ENCODE data around the gene CENPF.
"Not testable (repeated sequence)": the region's sequence is repeated elsewhere in the genome, so short reads cannot be mapped to it uniquely, and the experiment has no call there.

The CENPF gene

DNA sequence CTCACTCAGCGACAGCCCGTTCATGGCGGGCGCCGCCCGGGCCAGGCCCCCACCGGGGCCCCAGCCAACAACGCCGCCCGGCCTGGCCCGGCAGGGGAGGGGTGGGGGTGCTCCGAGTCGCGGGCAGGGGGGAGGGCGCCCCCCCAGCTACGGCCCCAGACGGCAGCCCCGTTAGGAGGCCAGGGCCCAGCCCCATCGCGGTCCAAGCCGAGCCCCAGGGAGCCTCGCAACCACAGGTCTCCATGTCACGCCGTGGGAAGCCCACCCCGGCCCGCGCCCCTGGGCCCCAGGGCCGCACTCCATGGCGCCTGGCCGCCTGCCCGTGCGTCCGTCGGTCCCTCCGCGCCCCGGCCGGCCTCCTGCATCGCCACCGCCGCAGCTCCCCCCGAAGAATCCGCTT is 5.8 kb downstream of the CENPF start:
- CTCF ChIA-PET; DNase-seq; H3K36me3 ChIP-seq (ENCODE audit: control insufficient read depth in 4 of 4, insufficient read depth in 4 of 4, low read length in 3 of 4); H3K27ac ChIP-seq (ENCODE audit: insufficient read depth in 1 of 2, low read depth in 1 of 2, low read length in 2 of 2, poor library complexity in 1 of 2, severe bottlenecking in 2 of 2); H3K9me3 ChIP-seq (ENCODE audit: control extremely low read depth in 1 of 5, control insufficient read depth in 4 of 5, insufficient read depth in 2 of 5, low read depth in 1 of 5, low read length in 4 of 5); H3K4me3 ChIP-seq (ENCODE audit: control insufficient read depth in 1 of 7, extremely low read depth in 1 of 7, insufficient read depth in 4 of 7, low read depth in 2 of 7, low read length in 6 of 7); H3K27me3 ChIP-seq (replicated peaks in 2 of 5; ENCODE audit: control insufficient read depth in 4 of 5, insufficient read depth in 5 of 5, low read length in 4 of 5); POLR2A ChIA-PET: not testable (repeated sequence)
- WGBS (ENCODE audit: insufficient coverage): 97% methylated on average over 20 of the region's 43 CpGs
- peaks cover 4 to 10% (median 7%) of the 10 kb centered on the region in 4 experiments for H3K4me1 ChIP-seq (ENCODE audit: control extremely low read depth in 1 of 4, control insufficient read depth in 4 of 4, insufficient read depth in 4 of 4, low read length in 3 of 4)

DNA sequence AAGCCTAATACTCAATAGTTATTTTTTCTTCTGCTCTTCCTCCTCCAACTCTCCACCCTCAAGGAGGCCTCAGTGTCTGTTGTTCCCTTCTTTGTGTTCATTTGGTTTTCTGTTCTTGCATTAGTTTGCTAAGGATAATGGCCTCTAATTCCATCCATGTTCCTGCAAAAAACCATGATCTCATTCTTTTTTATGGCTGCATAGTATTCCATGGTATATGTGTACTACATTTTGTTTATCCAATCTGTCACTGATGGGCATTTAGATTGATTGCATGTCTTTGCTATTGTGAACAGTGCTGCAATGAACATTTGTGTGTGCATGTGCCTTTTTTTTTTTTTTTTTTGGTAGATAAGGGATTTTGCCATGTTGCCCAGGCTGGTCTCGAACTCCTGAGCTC is 6.7 kb downstream of the CENPF start:
- no peak for DNase-seq
- ChIA-PET CTCF (interaction anchor here (0.6 kb wide), 2 partner anchors 22 to 1166 kb away, joined by 3 to 4 read pairs; no protein-coding TSS in a partner anchor), POLR2A (no interaction called here)
- Histone ChIP-seq H3K27me3 (replicated peaks in 2 of 5; ENCODE audit: control insufficient read depth in 4 of 5, insufficient read depth in 5 of 5, low read length in 4 of 5) (no peaks in the 10 kb centered on the region), H3K9me3 (ENCODE audit: control extremely low read depth in 1 of 5, control insufficient read depth in 4 of 5, insufficient read depth in 2 of 5, low read depth in 1 of 5, low read length in 4 of 5) (peaks cover 0 to 2% (median 0%) of the 10 kb centered on the region in 5 experiments), H3K36me3 (ENCODE audit: control insufficient read depth in 4 of 4, insufficient read depth in 4 of 4, low read length in 3 of 4) (peaks cover 3 to 9% (median 6%) of the 10 kb centered on the region in 4 experiments), H3K4me1 (ENCODE audit: control extremely low read depth in 1 of 4, control insufficient read depth in 4 of 4, insufficient read depth in 4 of 4, low read length in 3 of 4) (peaks cover 0 to 2% (median under 1%) of the 10 kb centered on the region in 4 experiments), H3K27ac (ENCODE audit: insufficient read depth in 1 of 2, low read depth in 1 of 2, low read length in 2 of 2, poor library complexity in 1 of 2, severe bottlenecking in 2 of 2) (no peak overlapping the region), H3K4me3 (ENCODE audit: control insufficient read depth in 1 of 7, extremely low read depth in 1 of 7, insufficient read depth in 4 of 7, low read depth in 2 of 7, low read length in 6 of 7) (no peak overlapping the region)
- no CpG with 5 or more reads among the region's 1 CpG for WGBS (ENCODE audit: insufficient coverage)

DNA sequence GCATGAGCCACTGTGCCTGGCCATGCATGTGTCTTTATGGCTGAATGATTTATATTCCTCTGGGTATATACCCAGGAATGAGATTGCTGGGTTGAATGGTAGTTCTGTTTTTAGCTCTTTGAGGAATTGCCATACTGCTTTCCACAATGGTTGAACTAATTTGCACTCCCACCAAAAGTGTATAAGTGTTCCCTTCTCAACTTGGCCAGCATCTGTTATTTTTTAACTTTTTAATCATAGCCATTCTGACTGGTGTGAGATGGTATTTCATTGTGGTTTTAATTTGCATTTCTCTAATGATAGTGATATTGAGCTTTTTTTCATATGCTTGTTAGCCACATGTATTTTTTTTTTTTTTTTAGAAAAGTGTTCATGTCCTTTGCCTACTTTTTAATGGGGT is 7.1 kb downstream of the CENPF start:
- peaks cover 3 to 12% (median 6%) of the 10 kb centered on the region in 4 experiments for H3K36me3 ChIP-seq (ENCODE audit: control insufficient read depth in 4 of 4, insufficient read depth in 4 of 4, low read length in 3 of 4)
- H3K4me1 ChIP-seq (ENCODE audit: control extremely low read depth in 1 of 4, control insufficient read depth in 4 of 4, insufficient read depth in 4 of 4, low read length in 3 of 4); H3K9me3 ChIP-seq (ENCODE audit: control extremely low read depth in 1 of 5, control insufficient read depth in 4 of 5, insufficient read depth in 2 of 5, low read depth in 1 of 5, low read length in 4 of 5); POLR2A ChIA-PET; H3K4me3 ChIP-seq (ENCODE audit: control insufficient read depth in 1 of 7, extremely low read depth in 1 of 7, insufficient read depth in 4 of 7, low read depth in 2 of 7, low read length in 6 of 7); DNase-seq; H3K27ac ChIP-seq (ENCODE audit: insufficient read depth in 1 of 2, low read depth in 1 of 2, low read length in 2 of 2, poor library complexity in 1 of 2, severe bottlenecking in 2 of 2); H3K27me3 ChIP-seq (replicated peaks in 2 of 5; ENCODE audit: control insufficient read depth in 4 of 5, insufficient read depth in 5 of 5, low read length in 4 of 5): not testable (repeated sequence)
- CTCF ChIA-PET: interaction anchor here (0.6 to 1.0 kb wide), 3 partner anchors 22 to 1166 kb away, joined by 3 to 4 read pairs (median 3); no protein-coding TSS in a partner anchor

DNA sequence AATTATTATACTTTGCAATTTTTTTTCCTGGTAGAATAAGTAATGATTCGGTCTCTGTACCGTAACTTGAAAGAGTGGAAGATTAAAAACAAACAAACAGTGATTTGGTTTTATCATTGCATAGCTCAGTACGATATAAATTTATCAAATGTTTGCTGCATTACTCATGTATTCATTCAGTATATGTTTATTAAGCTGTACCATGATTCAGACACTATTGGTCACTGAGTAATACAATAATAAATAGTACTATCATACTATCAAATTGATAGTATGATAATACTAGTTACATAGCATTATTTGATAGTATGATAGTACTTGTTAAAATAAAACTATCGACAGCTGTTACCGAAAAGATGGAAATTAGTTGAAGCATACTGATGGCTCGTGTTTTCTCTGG is 12.1 kb downstream of the CENPF start:
- WGBS (ENCODE audit: insufficient coverage): 100% methylated on average over 3 of the region's 6 CpGs
- CTCF ChIA-PET: interaction anchor here (1.1 kb wide), 1 partner anchor 13 kb away, joined by 3 read pairs; no protein-coding TSS in a partner anchor
- no peak for DNase-seq
- Histone ChIP-seq H3K4me1 (ENCODE audit: control extremely low read depth in 1 of 4, control insufficient read depth in 4 of 4, insufficient read depth in 4 of 4, low read length in 3 of 4) (no peaks in the 10 kb centered on the region), H3K27me3 (replicated peaks in 2 of 5; ENCODE audit: control insufficient read depth in 4 of 5, insufficient read depth in 5 of 5, low read length in 4 of 5) (no peaks in the 10 kb centered on the region), H3K36me3 (ENCODE audit: control insufficient read depth in 4 of 4, insufficient read depth in 4 of 4, low read length in 3 of 4) (peaks cover 6 to 37% (median 19%) of the 10 kb centered on the region in 4 experiments), H3K4me3 (ENCODE audit: control insufficient read depth in 1 of 7, extremely low read depth in 1 of 7, insufficient read depth in 4 of 7, low read depth in 2 of 7, low read length in 6 of 7) (no peak overlapping the region), H3K27ac (ENCODE audit: insufficient read depth in 1 of 2, low read depth in 1 of 2, low read length in 2 of 2, poor library complexity in 1 of 2, severe bottlenecking in 2 of 2) (no peak overlapping the region), H3K9me3 (ENCODE audit: control extremely low read depth in 1 of 5, control insufficient read depth in 4 of 5, insufficient read depth in 2 of 5, low read depth in 1 of 5, low read length in 4 of 5) (no peaks in the 10 kb centered on the region)
- POLR2A ChIA-PET: no interaction called here

DNA sequence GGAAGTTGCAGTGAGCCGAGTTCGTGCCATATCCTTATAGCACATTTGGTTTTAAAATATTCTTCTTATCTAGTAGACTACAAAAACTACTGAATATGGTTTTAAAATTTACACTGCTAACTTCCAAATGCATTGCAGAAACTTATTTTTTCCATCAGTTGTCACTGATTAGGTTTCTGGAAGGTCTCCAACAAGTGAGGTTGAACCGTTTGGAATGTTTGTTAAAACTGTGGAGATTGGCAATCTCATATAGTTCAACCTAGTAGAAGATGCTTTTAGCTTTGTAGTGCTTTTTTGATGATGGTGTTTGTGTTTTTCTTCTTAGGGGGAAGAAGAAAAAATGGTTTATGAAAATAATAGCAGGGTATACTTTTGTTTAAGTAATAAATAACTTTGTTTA is 12.9 kb downstream of the CENPF start:
- WGBS (ENCODE audit: insufficient coverage): 90% methylated on average over 1 of the region's 3 CpGs
- CTCF ChIA-PET: interaction anchor here (1.1 kb wide), 1 partner anchor 12 kb away, joined by 3 read pairs; no protein-coding TSS in a partner anchor

GRCh38 chr1:214617246-214617645 is 14.3 kb downstream of the CENPF start:
- no peak overlapping the region for H3K4me3 ChIP-seq (ENCODE audit: control insufficient read depth in 1 of 7, extremely low read depth in 1 of 7, insufficient read depth in 4 of 7, low read depth in 2 of 7, low read length in 6 of 7)
- H3K27ac ChIP-seq (ENCODE audit: insufficient read depth in 1 of 2, low read depth in 1 of 2, low read length in 2 of 2, poor library complexity in 1 of 2, severe bottlenecking in 2 of 2): no peak overlapping the region
- ChIA-PET CTCF (interaction anchor here (1.2 kb wide), 1 partner anchor 18 kb away, joined by 3 read pairs; no protein-coding TSS in a partner anchor), POLR2A (no interaction called here)
- no peaks in the 10 kb centered on the region for H3K27me3 ChIP-seq (replicated peaks in 2 of 5; ENCODE audit: control insufficient read depth in 4 of 5, insufficient read depth in 5 of 5, low read length in 4 of 5)
- peaks cover 14 to 58% (median 35%) of the 10 kb centered on the region in 4 experiments for H3K36me3 ChIP-seq (ENCODE audit: control insufficient read depth in 4 of 4, insufficient read depth in 4 of 4, low read length in 3 of 4)
- DNase-seq: no peak
- WGBS (ENCODE audit: insufficient coverage): 95% methylated on average over 3 of the region's 4 CpGs
- no peaks in the 10 kb centered on the region for H3K4me1 ChIP-seq (ENCODE audit: control extremely low read depth in 1 of 4, control insufficient read depth in 4 of 4, insufficient read depth in 4 of 4, low read length in 3 of 4)
- H3K9me3 ChIP-seq (ENCODE audit: control extremely low read depth in 1 of 5, control insufficient read depth in 4 of 5, insufficient read depth in 2 of 5, low read depth in 1 of 5, low read length in 4 of 5): no peaks in the 10 kb centered on the region

More for the DNA sequence above, 12.9 kb downstream of the CENPF start:
- no peaks in the 10 kb centered on the region for H3K27me3 ChIP-seq (replicated peaks in 2 of 5; ENCODE audit: control insufficient read depth in 4 of 5, insufficient read depth in 5 of 5, low read length in 4 of 5)
- POLR2A ChIA-PET: no interaction called here
- no peak for DNase-seq
- no peak overlapping the region for H3K4me3 ChIP-seq (ENCODE audit: control insufficient read depth in 1 of 7, extremely low read depth in 1 of 7, insufficient read depth in 4 of 7, low read depth in 2 of 7, low read length in 6 of 7)
- H3K36me3 ChIP-seq (ENCODE audit: control insufficient read depth in 4 of 4, insufficient read depth in 4 of 4, low read length in 3 of 4): peaks cover 13 to 44% (median 26%) of the 10 kb centered on the region in 4 experiments
- H3K9me3 ChIP-seq (ENCODE audit: control extremely low read depth in 1 of 5, control insufficient read depth in 4 of 5, insufficient read depth in 2 of 5, low read depth in 1 of 5, low read length in 4 of 5): no peaks in the 10 kb centered on the region
- H3K27ac ChIP-seq (ENCODE audit: insufficient read depth in 1 of 2, low read depth in 1 of 2, low read length in 2 of 2, poor library complexity in 1 of 2, severe bottlenecking in 2 of 2): no peak overlapping the region
- H3K4me1 ChIP-seq (ENCODE audit: control extremely low read depth in 1 of 4, control insufficient read depth in 4 of 4, insufficient read depth in 4 of 4, low read length in 3 of 4): no peaks in the 10 kb centered on the region

GRCh38 chr1:214617843-214618242 is 14.8 kb downstream of the CENPF start:
- Histone ChIP-seq H3K4me1 (ENCODE audit: control extremely low read depth in 1 of 4, control insufficient read depth in 4 of 4, insufficient read depth in 4 of 4, low read length in 3 of 4) (no peaks in the 10 kb centered on the region), H3K27ac (ENCODE audit: insufficient read depth in 1 of 2, low read depth in 1 of 2, low read length in 2 of 2, poor library complexity in 1 of 2, severe bottlenecking in 2 of 2) (no peak overlapping the region), H3K27me3 (replicated peaks in 2 of 5; ENCODE audit: control insufficient read depth in 4 of 5, insufficient read depth in 5 of 5, low read length in 4 of 5) (no peaks in the 10 kb centered on the region), H3K4me3 (ENCODE audit: control insufficient read depth in 1 of 7, extremely low read depth in 1 of 7, insufficient read depth in 4 of 7, low read depth in 2 of 7, low read length in 6 of 7) (no peak overlapping the region), H3K36me3 (ENCODE audit: control insufficient read depth in 4 of 4, insufficient read depth in 4 of 4, low read length in 3 of 4) (peaks cover 14 to 63% (median 37%) of the 10 kb centered on the region in 4 experiments), H3K9me3 (ENCODE audit: control extremely low read depth in 1 of 5, control insufficient read depth in 4 of 5, insufficient read depth in 2 of 5, low read depth in 1 of 5, low read length in 4 of 5) (no peaks in the 10 kb centered on the region)
- CTCF ChIA-PET: no interaction called here
- 96% methylated on average over 4 of the region's 6 CpGs for WGBS (ENCODE audit: insufficient coverage)
- no peak for DNase-seq
- POLR2A ChIA-PET: no interaction called here

Measured in common myeloid progenitor, CD34-positive (primary cell).